ENCODE data around the gene TEX48.

The TEX48 gene

DNA sequence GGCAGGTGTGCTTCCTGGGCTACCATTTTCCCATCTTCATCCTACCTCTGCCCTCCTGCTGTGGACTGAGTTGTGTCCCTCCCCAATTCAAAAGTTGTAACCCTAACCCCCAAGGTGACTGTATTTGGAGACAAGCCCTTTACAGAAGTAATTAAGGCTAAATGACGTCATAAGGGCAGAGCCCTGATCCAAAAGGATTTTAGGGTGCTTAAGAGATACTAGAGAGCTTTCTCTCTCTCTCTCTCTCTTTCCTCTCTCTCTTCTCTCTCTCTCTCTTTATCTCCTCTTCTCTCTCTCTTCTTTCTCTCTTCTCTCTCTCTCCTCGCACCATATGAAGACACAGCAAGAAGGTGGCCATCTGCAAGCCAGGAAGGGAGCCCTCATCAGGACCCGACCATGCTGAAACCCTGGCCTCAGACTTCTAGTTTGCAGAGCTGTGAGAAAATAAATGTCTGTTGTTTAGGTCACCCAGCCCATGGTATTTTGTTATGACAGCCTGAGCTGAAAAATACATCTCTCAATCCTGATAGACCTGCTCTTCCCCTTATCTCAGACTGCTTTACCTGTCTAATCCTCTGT is 36.0 kb upstream of the TEX48 start:
- DNase-seq = no peak

DNA sequence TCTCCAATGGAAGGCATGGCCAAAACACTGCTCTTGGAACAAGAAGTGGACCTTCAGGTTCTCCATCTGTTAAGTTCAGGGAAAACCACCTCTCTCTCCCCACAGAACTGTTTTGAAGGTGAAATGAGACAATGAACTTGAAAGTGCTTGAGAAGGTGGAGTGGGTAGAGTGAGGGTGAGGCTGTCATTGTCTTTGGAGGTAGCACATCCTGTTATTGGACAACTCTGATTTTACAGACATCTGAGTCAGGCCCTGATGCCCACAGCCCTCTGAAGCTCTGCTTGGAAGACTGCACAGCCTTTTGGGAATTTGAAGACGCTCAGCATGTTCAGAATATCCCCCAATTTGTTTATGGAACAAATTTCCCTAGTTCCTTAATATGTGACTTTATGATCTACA is 27.6 kb upstream of the TEX48 start:
- H3K27me3 ChIP-seq (ENCODE audit: insufficient read depth, low read length, poor library complexity) = peaks cover 2% of the 10 kb centered on the region
- no peak overlapping the region for H2AFZ ChIP-seq (ENCODE audit: low read depth, low read length)
- H3K36me3 ChIP-seq (ENCODE audit: insufficient read depth, low read length) = no peaks in the 10 kb centered on the region
- no peaks in the 10 kb centered on the region for H4K20me1 ChIP-seq (ENCODE audit: insufficient read depth, low read length)
- no peak overlapping the region for H3K4me2 ChIP-seq (ENCODE audit: insufficient read depth, low read length)
- H3K79me2 ChIP-seq (ENCODE audit: insufficient read depth, low read length) = no peaks in the 10 kb centered on the region
- H3K4me1 ChIP-seq (ENCODE audit: insufficient read depth, low read length) = no peaks in the 10 kb centered on the region
- TF ChIP-seq, protein P1, sequence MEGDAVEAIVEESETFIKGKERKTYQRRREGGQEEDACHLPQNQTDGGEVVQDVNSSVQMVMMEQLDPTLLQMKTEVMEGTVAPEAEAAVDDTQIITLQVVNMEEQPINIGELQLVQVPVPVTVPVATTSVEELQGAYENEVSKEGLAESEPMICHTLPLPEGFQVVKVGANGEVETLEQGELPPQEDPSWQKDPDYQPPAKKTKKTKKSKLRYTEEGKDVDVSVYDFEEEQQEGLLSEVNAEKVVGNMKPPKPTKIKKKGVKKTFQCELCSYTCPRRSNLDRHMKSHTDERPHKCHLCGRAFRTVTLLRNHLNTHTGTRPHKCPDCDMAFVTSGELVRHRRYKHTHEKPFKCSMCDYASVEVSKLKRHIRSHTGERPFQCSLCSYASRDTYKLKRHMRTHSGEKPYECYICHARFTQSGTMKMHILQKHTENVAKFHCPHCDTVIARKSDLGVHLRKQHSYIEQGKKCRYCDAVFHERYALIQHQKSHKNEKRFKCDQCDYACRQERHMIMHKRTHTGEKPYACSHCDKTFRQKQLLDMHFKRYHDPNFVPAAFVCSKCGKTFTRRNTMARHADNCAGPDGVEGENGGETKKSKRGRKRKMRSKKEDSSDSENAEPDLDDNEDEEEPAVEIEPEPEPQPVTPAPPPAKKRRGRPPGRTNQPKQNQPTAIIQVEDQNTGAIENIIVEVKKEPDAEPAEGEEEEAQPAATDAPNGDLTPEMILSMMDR (IDR thresholded peaks at IDR 0.05; ENCODE audit: borderline replicate concordance, extremely low read depth, low read length, poor library complexity, severe bottlenecking) = no peak
- TF ChIP-seq EZH2 (IDR thresholded peaks at IDR 0.05; ENCODE audit: borderline replicate concordance, low read depth, low read length, severe bottlenecking) = no peak
- no peaks in the 10 kb centered on the region for H3K9me3 ChIP-seq (ENCODE audit: insufficient read depth, low read length, severe bottlenecking)
- H3K9ac ChIP-seq (ENCODE audit: low read depth, low read length) = no peak overlapping the region
- no peak overlapping the region for H3K4me3 ChIP-seq (ENCODE audit: low read depth in 1 of 2, low read length in 2 of 2)
- no peak overlapping the region for H3K27ac ChIP-seq (ENCODE audit: low read length)
- ATAC-seq (ENCODE audit: insufficient read depth, low read depth) (no peak), DNase-seq (no peak)

More for the DNA sequence above, 36.0 kb upstream of the TEX48 start:
- no peak overlapping the region for H3K4me3 ChIP-seq (ENCODE audit: low read depth in 1 of 2, low read length in 2 of 2)
- H4K20me1 ChIP-seq (ENCODE audit: insufficient read depth, low read length) = no peaks in the 10 kb centered on the region
- peaks cover 2% of the 10 kb centered on the region for H3K27me3 ChIP-seq (ENCODE audit: insufficient read depth, low read length, poor library complexity)
- no peak for ATAC-seq (ENCODE audit: insufficient read depth, low read depth)
- no peaks in the 10 kb centered on the region for H3K9me3 ChIP-seq (ENCODE audit: insufficient read depth, low read length, severe bottlenecking)
- H3K4me1 ChIP-seq (ENCODE audit: insufficient read depth, low read length) = peaks cover 11% of the 10 kb centered on the region
- no peaks in the 10 kb centered on the region for H3K79me2 ChIP-seq (ENCODE audit: insufficient read depth, low read length)
- no peak overlapping the region for H2AFZ ChIP-seq (ENCODE audit: low read depth, low read length)
- H3K9ac ChIP-seq (ENCODE audit: low read depth, low read length) = no peak overlapping the region
- no peak overlapping the region for H3K4me2 ChIP-seq (ENCODE audit: insufficient read depth, low read length)
- TF ChIP-seq, protein P1 (IDR thresholded peaks at IDR 0.05; ENCODE audit: borderline replicate concordance, extremely low read depth, low read length, poor library complexity, severe bottlenecking) = no peak
- no peak for TF ChIP-seq EZH2 (IDR thresholded peaks at IDR 0.05; ENCODE audit: borderline replicate concordance, low read depth, low read length, severe bottlenecking)
- H3K36me3 ChIP-seq (ENCODE audit: insufficient read depth, low read length) = no peaks in the 10 kb centered on the region
- H3K27ac ChIP-seq (ENCODE audit: low read length) = no peak overlapping the region

DNA sequence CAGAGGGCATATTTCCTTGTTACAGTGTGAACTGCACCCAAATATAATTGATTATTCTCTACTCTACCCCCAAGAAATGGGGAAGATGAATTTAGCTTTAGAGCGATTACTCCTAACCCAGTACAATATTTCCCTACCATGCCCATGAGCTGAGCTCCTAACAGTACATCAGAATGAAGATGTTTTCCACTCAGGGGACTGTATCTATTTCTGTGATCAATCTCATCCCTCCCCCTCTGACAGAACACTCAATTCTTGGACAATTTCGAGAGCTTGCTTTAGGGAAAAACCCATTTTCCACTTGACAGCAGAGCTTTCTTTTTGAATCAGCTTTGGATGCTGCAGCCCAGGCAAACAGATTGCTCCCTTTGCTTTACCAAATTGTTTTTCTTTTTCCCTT is 24.7 kb upstream of the TEX48 start:
- H2AFZ ChIP-seq (ENCODE audit: low read depth, low read length) = no peak overlapping the region
- H3K4me1 ChIP-seq (ENCODE audit: insufficient read depth, low read length) = no peaks in the 10 kb centered on the region
- TF ChIP-seq EZH2 (IDR thresholded peaks at IDR 0.05; ENCODE audit: borderline replicate concordance, low read depth, low read length, severe bottlenecking) = no peak
- TF ChIP-seq, protein P1 (IDR thresholded peaks at IDR 0.05; ENCODE audit: borderline replicate concordance, extremely low read depth, low read length, poor library complexity, severe bottlenecking) = no peak
- H4K20me1 ChIP-seq (ENCODE audit: insufficient read depth, low read length) = no peaks in the 10 kb centered on the region
- H3K4me2 ChIP-seq (ENCODE audit: insufficient read depth, low read length) = no peak overlapping the region
- H3K36me3 ChIP-seq (ENCODE audit: insufficient read depth, low read length) = no peaks in the 10 kb centered on the region
- H3K27ac ChIP-seq (ENCODE audit: low read length) = no peak overlapping the region
- H3K79me2 ChIP-seq (ENCODE audit: insufficient read depth, low read length) = no peaks in the 10 kb centered on the region
- H3K9me3 ChIP-seq (ENCODE audit: insufficient read depth, low read length, severe bottlenecking) = no peaks in the 10 kb centered on the region
- no peak overlapping the region for H3K9ac ChIP-seq (ENCODE audit: low read depth, low read length)
- ATAC-seq (ENCODE audit: insufficient read depth, low read depth) (no peak), DNase-seq (no peak)
- no peaks in the 10 kb centered on the region for H3K27me3 ChIP-seq (ENCODE audit: insufficient read depth, low read length, poor library complexity)
- H3K4me3 ChIP-seq (ENCODE audit: low read depth in 1 of 2, low read length in 2 of 2) = no peak overlapping the region
